ENCODE results near the gene MORN1. TPM values are rescaled to one million over a fixed set of nuclear protein-coding genes. Genes with fewer than 3 reads are reported as not detected.

Gene MORN1
- total and polyA plus RNA-seq, 2 experiments from 2014 or later: 4.8 to 11.1 TPM

Other genes starting within 250 kb of the MORN1 start
- gene FAAP20, start 196.8 kb downstream of the MORN1 start, total RNA-seq (2014; rRNA removed; shearing (Covaris generic)): 54.3 and 79.1 TPM in 2 replicates
- gene FAAP20, start 196.8 kb downstream of the MORN1 start, polyA plus RNA-seq (2016; fragmentation: Nextera tagmentation; extraction: Ambion mirVana): 167 and 173 TPM in 2 replicates
- gene SKI, start 163.2 kb downstream of the MORN1 start, total RNA-seq (2014; rRNA removed; shearing (Covaris generic)): 62.8 and 66.8 TPM in 2 replicates
- 9.3 and 10.4 TPM in 2 replicates for gene SKI, start 163.2 kb downstream of the MORN1 start, polyA plus RNA-seq (2016; fragmentation: Nextera tagmentation; extraction: Ambion mirVana)
- gene RER1, start 287 bp upstream of the MORN1 start, total RNA-seq (2014; rRNA removed; shearing (Covaris generic)): 50.9 and 58.4 TPM in 2 replicates
- 91.9 and 99.5 TPM in 2 replicates for gene RER1, start 287 bp upstream of the MORN1 start, polyA plus RNA-seq (2016; fragmentation: Nextera tagmentation; extraction: Ambion mirVana)
- gene PEX10, start 21.0 kb upstream of the MORN1 start, total RNA-seq (2014; rRNA removed; shearing (Covaris generic)): 43.3 and 53.9 TPM in 2 replicates
- 15.0 and 15.9 TPM in 2 replicates for gene PEX10, start 21.0 kb upstream of the MORN1 start, polyA plus RNA-seq (2016; fragmentation: Nextera tagmentation; extraction: Ambion mirVana)
- gene PLCH2, start 84.7 kb upstream of the MORN1 start, total RNA-seq (2014; rRNA removed; shearing (Covaris generic)): 0.08 and 0.31 TPM in 2 replicates
- 0.07 TPM in 1 of 2 replicates, not detected in the other for gene PLCH2, start 84.7 kb upstream of the MORN1 start, polyA plus RNA-seq (2016; fragmentation: Nextera tagmentation; extraction: Ambion mirVana)
- 31.2 and 43.7 TPM in 2 replicates for gene PANK4, start 135.0 kb upstream of the MORN1 start, total RNA-seq (2014; rRNA removed; shearing (Covaris generic))
- 25.4 and 25.8 TPM in 2 replicates for gene PANK4, start 135.0 kb upstream of the MORN1 start, polyA plus RNA-seq (2016; fragmentation: Nextera tagmentation; extraction: Ambion mirVana)
- gene HES5, start 138.7 kb upstream of the MORN1 start, total RNA-seq (2014; rRNA removed; shearing (Covaris generic)): 0.21 TPM in 1 of 2 replicates, not detected in the other
- gene HES5, start 138.7 kb upstream of the MORN1 start, polyA plus RNA-seq (2016; fragmentation: Nextera tagmentation; extraction: Ambion mirVana): 0.16 TPM in 1 of 2 replicates, not detected in the other
- 0.85 TPM in 1 of 2 replicates, not detected in the other for gene TNFRSF14, start 164.8 kb upstream of the MORN1 start, total RNA-seq (2014; rRNA removed; shearing (Covaris generic))
- gene TNFRSF14, start 164.8 kb upstream of the MORN1 start, polyA plus RNA-seq (2016; fragmentation: Nextera tagmentation; extraction: Ambion mirVana): not detected in 2 replicates
- 35.1 and 44.0 TPM in 2 replicates for gene PRXL2B, start 195.2 kb upstream of the MORN1 start, total RNA-seq (2014; rRNA removed; shearing (Covaris generic))
- 25.5 and 25.6 TPM in 2 replicates for gene PRXL2B, start 195.2 kb upstream of the MORN1 start, polyA plus RNA-seq (2016; fragmentation: Nextera tagmentation; extraction: Ambion mirVana)
- 0.43 and 0.90 TPM in 2 replicates for gene MMEL1, start 241.5 kb upstream of the MORN1 start, total RNA-seq (2014; rRNA removed; shearing (Covaris generic))
- gene MMEL1, start 241.5 kb upstream of the MORN1 start, polyA plus RNA-seq (2016; fragmentation: Nextera tagmentation; extraction: Ambion mirVana): 0.57 and 0.71 TPM in 2 replicates

Measured in GM23338 (cell line).